GM19468 (cell line): ENCODE measurements around the gene SLC18A3.

Experiments
- ATAC-seq: cut with Tn5 transposase; IDR thresholded peaks from one replicate; pipeline ENCODE4 v1.9.1; 2021; ENCODE audit warnings: mild to moderate bottlenecking, moderate library complexity, moderate number of reproducible peaks; ENCODE audit not compliant: unreplicated experiment; ENCODE audit errors: extremely low read depth

SLC18A3 gene

GRCh38 chr10:49610458-49611165 lies 502 bp downstream of the SLC18A3 start:
- ATAC-seq = no peak

- ATAC-seq = no peak
Observed at GRCh38 chr10:49611166-49611815, 1.2 kb downstream of the SLC18A3 start.

GRCh38 chr10:49611816-49612512 lies 1.9 kb downstream of the SLC18A3 start:
- ATAC-seq = no peak

GRCh38 chr10:49612513-49613164 lies 2.5 kb downstream of the SLC18A3 start:
- no peak for ATAC-seq

- no peak for ATAC-seq
Observed at GRCh38 chr10:49613165-49613881, 3.2 kb downstream of the SLC18A3 start.

GRCh38 chr10:49613882-49614241 lies 3.8 kb downstream of the SLC18A3 start, which contains the start of gene CHAT:
Gene CHAT (plus strand): TSS chr10:49614037. CDS start chr10:49614190, 153 bp downstream.
- ATAC-seq = no peak

- no peak for ATAC-seq
Observed at GRCh38 chr10:49614242-49615198, 4.4 kb downstream of the SLC18A3 start.

- ATAC-seq = no peak
Observed at GRCh38 chr10:49615213-49615612, 5.1 kb downstream of the SLC18A3 start.

- no peak for ATAC-seq
Observed at GRCh38 chr10:49615721-49616120, 5.6 kb downstream of the SLC18A3 start.

GRCh38 chr10:49616421-49617101 lies 6.5 kb downstream of the SLC18A3 start:
- ATAC-seq = no peak

- ATAC-seq = no peak
Observed at GRCh38 chr10:49617121-49618020, 7.3 kb downstream of the SLC18A3 start.

GRCh38 chr10:49618821-49619220 lies 8.7 kb downstream of the SLC18A3 start:
- no peak for ATAC-seq

GRCh38 chr10:49619613-49620012 lies 9.5 kb downstream of the SLC18A3 start:
- no peak for ATAC-seq

- ATAC-seq = no peak
Observed at GRCh38 chr10:49620286-49620810, 10.2 kb downstream of the SLC18A3 start.

- ATAC-seq = no peak
Observed at GRCh38 chr10:49620841-49621378, 10.8 kb downstream of the SLC18A3 start.

GRCh38 chr10:49621561-49621960 lies 11.5 kb downstream of the SLC18A3 start:
- no peak for ATAC-seq
